Astrocyte (in vitro differentiated cells and primary cell): ENCODE data around the gene GSK3B.

Experiments
- EZH2 ChIP-seq: IDR thresholded peaks from 2 replicates; pipeline ENCODE4 v1.6.1; 2012; ENCODE audit warnings: mild to moderate bottlenecking, low read length, inconsistent platforms; ENCODE audit not compliant: insufficient read depth
- TF ChIP-seq, protein P1 (sequence below): IDR thresholded peaks from 2 replicates; pipeline ENCODE4 v1.5.1; 2011; ENCODE audit warnings: low read depth, mild to moderate bottlenecking, inconsistent platforms, low read length, moderate library complexity; ENCODE audit not compliant: insufficient read depth

DNA sequence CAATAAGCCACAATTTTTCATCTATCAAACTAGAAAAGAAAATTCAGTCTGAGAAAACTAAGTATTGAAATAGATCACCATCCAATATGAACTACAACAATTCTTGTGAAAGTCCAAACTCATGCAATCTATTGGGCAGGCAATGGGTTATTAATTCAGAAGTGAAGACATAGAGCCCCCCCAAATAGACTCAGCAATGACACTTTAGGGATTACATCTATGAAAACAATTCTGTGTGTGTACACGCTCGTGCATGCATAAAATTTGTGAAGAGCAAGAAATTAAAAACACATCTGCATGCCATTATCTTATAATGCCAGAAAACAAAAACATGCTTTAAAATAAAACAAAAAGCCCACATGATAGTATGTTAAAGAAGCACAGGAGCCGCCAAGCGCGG is 161.0 kb downstream of the GSK3B start:
- TF ChIP-seq EZH2 = no peak
- TF ChIP-seq, protein P1, sequence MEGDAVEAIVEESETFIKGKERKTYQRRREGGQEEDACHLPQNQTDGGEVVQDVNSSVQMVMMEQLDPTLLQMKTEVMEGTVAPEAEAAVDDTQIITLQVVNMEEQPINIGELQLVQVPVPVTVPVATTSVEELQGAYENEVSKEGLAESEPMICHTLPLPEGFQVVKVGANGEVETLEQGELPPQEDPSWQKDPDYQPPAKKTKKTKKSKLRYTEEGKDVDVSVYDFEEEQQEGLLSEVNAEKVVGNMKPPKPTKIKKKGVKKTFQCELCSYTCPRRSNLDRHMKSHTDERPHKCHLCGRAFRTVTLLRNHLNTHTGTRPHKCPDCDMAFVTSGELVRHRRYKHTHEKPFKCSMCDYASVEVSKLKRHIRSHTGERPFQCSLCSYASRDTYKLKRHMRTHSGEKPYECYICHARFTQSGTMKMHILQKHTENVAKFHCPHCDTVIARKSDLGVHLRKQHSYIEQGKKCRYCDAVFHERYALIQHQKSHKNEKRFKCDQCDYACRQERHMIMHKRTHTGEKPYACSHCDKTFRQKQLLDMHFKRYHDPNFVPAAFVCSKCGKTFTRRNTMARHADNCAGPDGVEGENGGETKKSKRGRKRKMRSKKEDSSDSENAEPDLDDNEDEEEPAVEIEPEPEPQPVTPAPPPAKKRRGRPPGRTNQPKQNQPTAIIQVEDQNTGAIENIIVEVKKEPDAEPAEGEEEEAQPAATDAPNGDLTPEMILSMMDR = no peak
